GM12878 (cell line): Measurements from ENCODE around the gene BEND7. TPM values are rescaled to one million over a fixed set of nuclear protein-coding genes. Genes with fewer than 3 reads are reported as not detected.

Experiments used
- ATAC-seq: fragments of 200-7000 bp; cut with Tn5 transposase; 3 replicates; pipeline ENCODE4 v1.9.1; 2020; ENCODE audit warnings: mild to moderate bottlenecking, moderate library complexity
- BruUV-seq: library from RNA; stranded (reverse); fragments of 400-500 nt; replicated peaks from 2 replicates; lab custom pipeline; 2021; lab: Mats Ljungman, UMichigan
- CTCF ChIA-PET: fragments of 300-600 bp; sonication (Branson Sonifier 250); formaldehyde crosslinking; extraction: SDS; loops from one replicate; lab custom pipeline; 2021; ENCODE audit warnings: inconsistent platforms; lab: Yijun Ruan, JAX
- POLR2A ChIA-PET: fragments of 350-600 bp; formaldehyde crosslinking; extraction: SDS; loops from one replicate; lab custom pipeline; 2021; ENCODE audit warnings: inconsistent platforms; lab: Charles Lee
- RAD21 ChIA-PET: fragments of 300-600 bp; sonication (Branson Sonifier 250); formaldehyde crosslinking; loops from one replicate; lab custom pipeline; 2023; ENCODE audit warnings: antibody characterized with exemption; ENCODE audit not compliant: unreplicated experiment; lab: Charles Lee
- SMC1A ChIA-PET: fragments of 300-600 bp; sonication (Branson Sonifier 250); formaldehyde crosslinking; loops from one replicate; lab custom pipeline; 2023; ENCODE audit not compliant: unreplicated experiment, uncharacterized antibody; lab: Charles Lee
- DNase-seq: peaks from one replicate; pipeline ENCODE4 v3.0.0-alpha.2; 2011; ENCODE audit warnings: low read depth, low spot score
- FAIRE-seq: peaks from 3 replicates; lab custom pipeline; 2011; peaks lifted over from hg19 to GRCh38; lab: Jason Lieb, UNC
- H2AFZ ChIP-seq: 2 replicates; pipeline ENCODE4 v1.6.0; 2011; ENCODE audit warnings: low read depth, low read length, control low read depth; ENCODE audit not compliant: control insufficient read depth
- H3K27ac ChIP-seq: 2 replicates; pipeline ENCODE4 v1.5.1; 2011; ENCODE audit warnings: control low read depth; ENCODE audit not compliant: control insufficient read depth, insufficient read depth
- H3K27me3 ChIP-seq, 2 experiments: replicated peaks in 1 of 2; 2 replicates each; pipeline versions ENCODE4 v1.6.0 to v1.6.1; 2011; ENCODE audit warnings: low read length in 1 of 2; ENCODE audit not compliant: control insufficient read depth in 2 of 2, insufficient read depth in 2 of 2
- H3K36me3 ChIP-seq, 2 experiments: 2 replicates each; pipeline ENCODE4 v1.5.1; 2011; ENCODE audit warnings: low read length in 1 of 2; ENCODE audit not compliant: control insufficient read depth in 2 of 2, insufficient read depth in 2 of 2
- H3K4me1 ChIP-seq: 2 replicates; pipeline ENCODE4 v1.6.1; 2011; ENCODE audit warnings: mild to moderate bottlenecking, low read length, moderate library complexity, mixed read lengths; ENCODE audit not compliant: control insufficient read depth, insufficient read depth
- H3K4me2 ChIP-seq: 2 replicates; pipeline ENCODE4 v1.6.0; 2011; ENCODE audit warnings: control low read depth; ENCODE audit not compliant: control insufficient read depth, insufficient read depth
- H3K4me3 ChIP-seq: fragments of 200-600 bp; sonication (generic); 2 replicates; pipeline ENCODE4 v1.5.1; 2016
- H3K79me2 ChIP-seq: 2 replicates; pipeline ENCODE4 v1.6.0; 2011; ENCODE audit warnings: low read length; ENCODE audit not compliant: control insufficient read depth, insufficient read depth
- H3K9ac ChIP-seq: 2 replicates; pipeline ENCODE4 v1.8.0; 2011; ENCODE audit warnings: low read length, control low read depth, mixed read lengths; ENCODE audit not compliant: control insufficient read depth, insufficient read depth
- H3K9me3 ChIP-seq: replicated peaks from 3 replicates; pipeline ENCODE4 v1.5.1; 2011; ENCODE audit warnings: mild to moderate bottlenecking, low read length; ENCODE audit not compliant: control insufficient read depth, insufficient read depth
- H4K20me1 ChIP-seq: 2 replicates; pipeline ENCODE4 v1.6.0; 2011; ENCODE audit not compliant: control insufficient read depth, insufficient read depth
- BHLHE40 ChIP-seq, 2 experiments: fragments of 450-650 bp in 1 of 2; IDR thresholded peaks; 2 replicates each; pipeline ENCODE4 v1.6.1; 2011 to 2017; ENCODE audit warnings: low read depth in 2 of 2, borderline replicate concordance in 1 of 2, improper control_type of control experiment in 1 of 2, low read length in 1 of 2, mild to moderate bottlenecking in 1 of 2
- EGR1 ChIP-seq, 2 experiments: IDR thresholded peaks; 1 replicate in 1 of 2; 2 replicates in 1 of 2; pipeline ENCODE4 v1.6.1; 2011 to 2012; ENCODE audit warnings: low read depth in 2 of 2, low read length in 2 of 2, borderline replicate concordance in 1 of 2, mild to moderate bottlenecking in 1 of 2, moderate library complexity in 1 of 2
- EP300 ChIP-seq, 2 experiments: fragments of 150-350 bp in 1 of 2; IDR thresholded peaks; 2 replicates each; pipeline ENCODE4 v1.6.1; 2011 to 2012; ENCODE audit warnings: low read depth in 2 of 2, low read length in 2 of 2, borderline replicate concordance in 1 of 2, improper control_type of control experiment in 1 of 2, inconsistent platforms in 1 of 2; ENCODE audit not compliant: control insufficient read depth in 1 of 2
- ETV6 ChIP-seq, 2 experiments: fragments of 450-650 bp in 1 of 2; IDR thresholded peaks in 1 of 2; conservative IDR thresholded peaks in 1 of 2; 2 replicates each; pipeline ENCODE4 v1.6.1; 2014; ENCODE audit warnings: antibody characterized with exemption in 1 of 2, borderline replicate concordance in 1 of 2, low read depth in 1 of 2, mild to moderate bottlenecking in 1 of 2, moderate library complexity in 1 of 2
- HCFC1 ChIP-seq: fragments of 150-350 bp; IDR thresholded peaks from 2 replicates; pipeline ENCODE4 v1.6.1; 2014; ENCODE audit warnings: low read length
- KAT2A ChIP-seq: conservative IDR thresholded peaks from 2 replicates; pipeline ENCODE4 v1.6.1; 2011; ENCODE audit warnings: low read depth, low read length; ENCODE audit not compliant: control insufficient read depth
- MTA2 ChIP-seq: fragments of 450-650 bp; IDR thresholded peaks from 2 replicates; pipeline ENCODE4 v1.6.1; 2016; ENCODE audit warnings: low read depth, mild to moderate bottlenecking, moderate library complexity
- NBN ChIP-seq: fragments of 450-650 bp; IDR thresholded peaks from 2 replicates; pipeline ENCODE4 v1.6.1; 2016
- PAX5 ChIP-seq: IDR thresholded peaks from 2 replicates; pipeline ENCODE4 v1.6.1; 2011; ENCODE audit warnings: low read depth, low read length, borderline replicate concordance
- PML ChIP-seq: IDR thresholded peaks from 2 replicates; pipeline ENCODE4 v1.6.1; 2012; ENCODE audit warnings: low read length, inconsistent platforms
- POLR2A ChIP-seq: IDR thresholded peaks from 2 replicates; pipeline ENCODE4 v1.6.1; 2011; ENCODE audit warnings: low read depth, mild to moderate bottlenecking, low read length
- TAF1 ChIP-seq: IDR thresholded peaks from 2 replicates; pipeline ENCODE4 v1.6.1; 2011; ENCODE audit warnings: mild to moderate bottlenecking, low read depth, low read length, borderline replicate concordance
- ZBTB33 ChIP-seq: fragments of 450-650 bp; IDR thresholded peaks from 2 replicates; pipeline ENCODE4 v1.6.1; 2017; ENCODE audit warnings: mild to moderate bottlenecking
- ZNF207 ChIP-seq: fragments of 450-650 bp; IDR thresholded peaks from 2 replicates; pipeline ENCODE4 v1.6.1; 2014; ENCODE audit warnings: antibody characterized with exemption, mild to moderate bottlenecking, borderline replicate concordance
- ZNF24 ChIP-seq: fragments of 450-650 bp; IDR thresholded peaks from 2 replicates; pipeline ENCODE4 v1.6.1; 2017; ENCODE audit warnings: antibody characterized with exemption, mild to moderate bottlenecking
- ZNF622 ChIP-seq: fragments of 450-650 bp; IDR thresholded peaks from 2 replicates; pipeline ENCODE4 v1.6.1; 2017; ENCODE audit warnings: mild to moderate bottlenecking, inconsistent platforms
- WGBS: methylation state at CpG from one replicate; pipeline ENCODE4 v1.1.6; 2016; ENCODE audit warnings: low lambda C conversion rate; ENCODE audit not compliant: insufficient replicate concordance, insufficient coverage; ENCODE audit errors: missing lambda C conversion rate; 5-methylcytosine and 5-hydroxymethylcytosine counted together
- in situ Hi-C: fragments of 300-500 bp; cut with MboI; formaldehyde crosslinking; loops from 9 replicates; pipeline ENCODE4 v1.14.3; 2018; ENCODE audit warnings: mixed read lengths
- intact Hi-C: fragments of 100-400 bp; cut with micrococcal nuclease; formaldehyde crosslinking; loops from one replicate; pipeline ENCODE4 v1.14.2; 2022; ENCODE audit not compliant: unreplicated experiment
- polyA plus RNA-seq, 11 experiments: library from polyadenylated mRNA; depleted of rRNA in 4 of 11; unstranded in 6 of 11; stranded (reverse) in 5 of 11; fragments of >200 nt; fragmentation: Nextera tagmentation in 4 of 11; fragmentation: Illumina TruSeq in 1 of 11; extraction: Ambion mirVana in 4 of 11; extraction: Trizol in 1 of 11; gene quantifications; 1 replicate in 1 of 11; 2 replicates in 10 of 11; pipeline versions ENCODE4 v1.2.1 to v1.2.3, GENCODE V29; 2011 to 2016; ENCODE audit warnings: inconsistent platforms in 2 of 11, missing spikeins in 2 of 11, low read depth in 1 of 11
- total RNA-seq, 4 experiments: library from RNA; depleted of rRNA in 3 of 4; stranded (reverse); fragments of >200 nt in 3 of 4; fragmentation: Illumina TruSeq in 1 of 4; extraction: Trizol in 1 of 4; gene quantifications; 2 replicates each; pipeline versions ENCODE4 v1.2.1 to v1.2.3, GENCODE V29; 2013 to 2021
- TF ChIP-seq, protein P1 (sequence below): fragments of 450-650 bp; IDR thresholded peaks from 2 replicates; pipeline ENCODE4 v1.6.1; 2017; ENCODE audit warnings: mild to moderate bottlenecking, moderate library complexity

Gene BEND7
- total and polyA plus RNA-seq, 10 of the 15 experiments (the other 5 are each of a cell fraction or from before 2014, with no cell fraction given), result not detected

DNA sequence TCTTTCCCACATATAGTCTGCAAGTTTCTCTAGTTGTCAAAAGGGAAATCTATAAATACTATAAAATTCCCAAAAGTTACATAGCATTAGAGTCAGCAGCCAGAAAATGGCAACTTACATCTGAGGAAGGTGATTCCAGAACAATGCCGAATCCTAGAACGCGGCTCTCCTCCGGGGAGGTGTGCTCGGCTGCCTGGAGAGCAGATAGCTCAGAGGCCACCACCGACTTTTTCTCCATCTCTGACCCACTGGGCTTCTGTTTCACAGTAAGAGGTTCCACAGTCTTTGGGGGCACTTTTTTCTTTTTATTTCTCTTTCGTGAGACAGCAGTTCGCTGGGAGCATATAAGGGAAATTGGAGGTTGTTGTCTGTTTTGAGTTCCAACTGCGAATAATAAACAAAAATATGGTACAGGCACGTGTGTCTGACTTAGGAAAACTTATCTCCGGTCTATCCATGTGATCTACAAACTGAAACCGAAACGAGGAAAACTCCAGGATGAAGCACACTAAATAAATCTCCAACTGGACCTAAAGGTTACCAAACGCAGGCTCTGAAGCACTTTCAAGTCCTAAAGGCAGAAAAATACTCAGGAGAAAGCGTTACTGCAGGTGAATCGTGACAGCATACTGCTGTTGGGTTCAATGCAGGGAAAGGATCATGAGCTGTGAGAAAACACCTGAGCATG, 36.2 kb downstream of the BEND7 start:
- in situ Hi-C loops (no loop called here), intact Hi-C loops (no loop called here)
- ChIA-PET POLR2A (no interaction called here), RAD21 (no interaction called here), SMC1A (no interaction called here), CTCF (no interaction called here)
- Histone ChIP-seq H3K36me3 (no peaks in the 10 kb centered on the region), H3K79me2 (no peaks in the 10 kb centered on the region), H3K27me3 (peaks cover 2 to 5% of the 10 kb centered on the region in 2 experiments; a peak in 2 of 4 replicates), H3K4me1 (no peaks in the 10 kb centered on the region), H4K20me1 (no peaks in the 10 kb centered on the region), H3K9ac (no peak overlapping the region), H3K9me3 (no peaks in the 10 kb centered on the region), H3K4me2 (no peak overlapping the region), H3K4me3 (no peak overlapping the region), H3K27ac (no peak overlapping the region), H2AFZ (no peak overlapping the region)
- TF ChIP-seq ETV6 (conservative IDR thresholded peaks at IDR 0.05 in 1 of 2, IDR thresholded peaks at IDR 0.05 in 1 of 2; ENCODE audit: borderline replicate concordance in 1 of 2, low read depth in 1 of 2) (no peak), BHLHE40 (IDR thresholded peaks at IDR 0.05; ENCODE audit: borderline replicate concordance in 1 of 2, low read depth in 2 of 2, low read length in 1 of 2) (no peak), KAT2A (no peak), HCFC1 (no peak), MTA2 (no peak), EGR1 (IDR thresholded peaks at IDR 0.05; ENCODE audit: borderline replicate concordance in 1 of 2, low read depth in 2 of 2, low read length in 2 of 2) (no peak), ZBTB33 (no peak), POLR2A (no peak), ZNF622 (no peak), NBN (no peak), TAF1 (no peak), ZNF24 (no peak), EP300 (IDR thresholded peaks at IDR 0.05; ENCODE audit: borderline replicate concordance in 1 of 2, control insufficient read depth in 1 of 2, low read depth in 2 of 2, low read length in 2 of 2) (no peak), PAX5 (no peak), ZNF207 (no peak), PML (no peak)
- TF ChIP-seq, protein P1, sequence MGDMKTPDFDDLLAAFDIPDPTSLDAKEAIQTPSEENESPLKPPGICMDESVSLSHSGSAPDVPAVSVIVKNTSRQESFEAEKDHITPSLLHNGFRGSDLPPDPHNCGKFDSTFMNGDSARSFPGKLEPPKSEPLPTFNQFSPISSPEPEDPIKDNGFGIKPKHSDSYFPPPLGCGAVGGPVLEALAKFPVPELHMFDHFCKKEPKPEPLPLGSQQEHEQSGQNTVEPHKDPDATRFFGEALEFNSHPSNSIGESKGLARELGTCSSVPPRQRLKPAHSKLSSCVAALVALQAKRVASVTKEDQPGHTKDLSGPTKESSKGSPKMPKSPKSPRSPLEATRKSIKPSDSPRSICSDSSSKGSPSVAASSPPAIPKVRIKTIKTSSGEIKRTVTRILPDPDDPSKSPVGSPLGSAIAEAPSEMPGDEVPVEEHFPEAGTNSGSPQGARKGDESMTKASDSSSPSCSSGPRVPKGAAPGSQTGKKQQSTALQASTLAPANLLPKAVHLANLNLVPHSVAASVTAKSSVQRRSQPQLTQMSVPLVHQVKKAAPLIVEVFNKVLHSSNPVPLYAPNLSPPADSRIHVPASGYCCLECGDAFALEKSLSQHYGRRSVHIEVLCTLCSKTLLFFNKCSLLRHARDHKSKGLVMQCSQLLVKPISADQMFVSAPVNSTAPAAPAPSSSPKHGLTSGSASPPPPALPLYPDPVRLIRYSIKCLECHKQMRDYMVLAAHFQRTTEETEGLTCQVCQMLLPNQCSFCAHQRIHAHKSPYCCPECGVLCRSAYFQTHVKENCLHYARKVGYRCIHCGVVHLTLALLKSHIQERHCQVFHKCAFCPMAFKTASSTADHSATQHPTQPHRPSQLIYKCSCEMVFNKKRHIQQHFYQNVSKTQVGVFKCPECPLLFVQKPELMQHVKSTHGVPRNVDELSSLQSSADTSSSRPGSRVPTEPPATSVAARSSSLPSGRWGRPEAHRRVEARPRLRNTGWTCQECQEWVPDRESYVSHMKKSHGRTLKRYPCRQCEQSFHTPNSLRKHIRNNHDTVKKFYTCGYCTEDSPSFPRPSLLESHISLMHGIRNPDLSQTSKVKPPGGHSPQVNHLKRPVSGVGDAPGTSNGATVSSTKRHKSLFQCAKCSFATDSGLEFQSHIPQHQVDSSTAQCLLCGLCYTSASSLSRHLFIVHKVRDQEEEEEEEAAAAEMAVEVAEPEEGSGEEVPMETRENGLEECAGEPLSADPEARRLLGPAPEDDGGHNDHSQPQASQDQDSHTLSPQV, result no peak
- no peak for FAIRE-seq
- no peak for ATAC-seq
- DNase-seq, result no peak
- BruUV-seq, result no TSS peak
- WGBS, result 38% methylated on average over 16 of the region's 16 CpGs
